NCI-H1048 (cell line): ENCODE results near the gene DIO3.

Source experiments
- DNase-seq: peaks from one replicate; lab custom pipeline; 2025; lab: John Stamatoyannopoulos, UW

The DIO3 gene

GRCh38 chr14:101561145-101561896, at the start of gene DIO3:
TSS of gene DIO3 (plus strand) at chr14:101561495.
- no peak for DNase-seq

GRCh38 chr14:101511620-101512375, 49.5 kb upstream of the DIO3 start:
- DNase-seq: no peak

GRCh38 chr14:101512376-101512695, 49.0 kb upstream of the DIO3 start:
- DNase-seq: no peak

GRCh38 chr14:101514136-101514535, 47.2 kb upstream of the DIO3 start:
- DNase-seq: no peak

GRCh38 chr14:101516401-101516800, 44.9 kb upstream of the DIO3 start:
- no peak for DNase-seq

- no peak for DNase-seq
Observed at GRCh38 chr14:101518611-101519473, 42.5 kb upstream of the DIO3 start.

GRCh38 chr14:101520621-101521472, 40.4 kb upstream of the DIO3 start:
- DNase-seq: no peak

- no peak for DNase-seq
Observed at GRCh38 chr14:101521473-101521915, 39.8 kb upstream of the DIO3 start.

GRCh38 chr14:101521978-101522377, 39.3 kb upstream of the DIO3 start:
- DNase-seq: no peak

GRCh38 chr14:101525640-101526527, 35.4 kb upstream of the DIO3 start:
- DNase-seq: no peak

- DNase-seq: no peak
Observed at GRCh38 chr14:101527987-101528386, 33.3 kb upstream of the DIO3 start.

- DNase-seq: no peak
Observed at GRCh38 chr14:101529079-101529478, 32.2 kb upstream of the DIO3 start.

- DNase-seq: no peak
Observed at GRCh38 chr14:101534198-101534597, 27.1 kb upstream of the DIO3 start.

GRCh38 chr14:101535232-101535631, 26.1 kb upstream of the DIO3 start:
- no peak for DNase-seq

- no peak for DNase-seq
Observed at GRCh38 chr14:101535701-101536207, 25.5 kb upstream of the DIO3 start.

GRCh38 chr14:101537286-101537685, 24.0 kb upstream of the DIO3 start:
- DNase-seq: no peak

GRCh38 chr14:101538878-101539277, 22.4 kb upstream of the DIO3 start:
- no peak for DNase-seq

GRCh38 chr14:101539880-101540279, 21.4 kb upstream of the DIO3 start:
- DNase-seq: no peak

GRCh38 chr14:101540481-101541462, 20.5 kb upstream of the DIO3 start:
- DNase-seq: no peak
